GM15510 (cell line): Measurements from ENCODE around the gene CSF1.

Experiments used
- POLR2A ChIP-seq: IDR thresholded peaks from 3 replicates; pipeline ENCODE4 v1.6.1; 2011; ENCODE audit warnings: borderline replicate concordance; ENCODE audit not compliant: insufficient read length; ENCODE audit errors: extremely low read depth

The CSF1 gene

DNA sequence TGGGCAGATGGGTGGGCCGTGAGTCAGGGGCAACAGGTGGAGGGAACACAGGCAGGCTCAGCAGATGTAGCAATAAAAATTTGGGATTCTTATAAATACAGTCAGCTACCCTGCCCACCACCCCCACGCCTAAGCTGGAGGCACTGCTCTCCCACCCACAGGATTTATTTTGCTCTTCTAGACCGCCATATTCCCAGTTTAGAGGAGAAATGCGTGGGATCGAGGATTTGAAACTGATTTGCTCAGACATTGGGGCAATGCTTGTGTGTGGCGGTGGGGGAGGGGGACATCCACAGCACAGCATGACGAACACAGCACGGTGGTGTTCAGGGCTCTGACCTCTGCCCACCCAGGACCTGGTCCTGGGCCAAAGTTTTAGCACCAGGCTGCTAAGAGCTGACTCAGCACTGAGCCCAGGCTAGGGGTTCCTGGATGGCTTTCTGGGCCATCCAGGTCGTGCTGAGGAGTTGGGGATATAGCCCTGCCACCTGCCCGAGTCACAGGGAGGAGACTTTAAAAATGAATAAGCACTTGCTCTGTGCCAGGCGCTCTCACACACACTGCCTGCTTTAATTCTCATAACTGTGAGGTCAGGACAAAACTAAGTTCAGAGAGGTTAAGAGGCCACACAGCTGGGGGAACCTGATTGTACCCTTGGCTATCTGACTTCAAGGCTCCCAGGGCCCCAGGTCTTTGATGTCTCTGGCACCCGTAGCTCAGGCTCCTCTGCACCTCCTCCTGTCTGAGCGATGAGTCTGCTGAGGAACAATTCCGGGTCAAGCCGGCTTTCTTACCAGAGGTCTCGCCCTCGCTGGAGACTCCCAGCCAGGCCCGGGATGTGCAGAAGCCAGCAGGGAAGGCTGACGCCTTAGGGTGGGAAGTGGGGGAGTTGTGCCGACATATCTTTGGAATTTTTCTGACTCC, 29.4 kb upstream of the CSF1 start:
- no peak for TF ChIP-seq POLR2A

DNA sequence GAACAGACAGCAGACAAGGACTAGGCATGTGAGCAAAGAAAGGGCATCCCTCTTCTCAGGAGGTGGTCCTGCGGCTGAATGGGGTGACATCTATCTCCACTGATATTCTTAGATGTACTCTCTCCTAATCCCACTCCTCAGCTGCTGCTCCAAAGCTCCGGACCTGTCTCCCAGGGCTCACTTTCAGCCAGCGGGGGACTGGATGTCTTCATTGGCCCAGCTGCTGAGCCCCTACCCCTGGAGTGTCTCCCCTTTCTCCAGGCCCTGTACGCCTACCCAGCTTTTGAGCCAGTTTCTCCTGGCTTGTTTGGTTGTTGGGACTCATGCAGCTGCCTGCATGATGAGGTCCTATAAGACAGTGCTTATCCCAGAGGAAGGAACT, 28.8 kb upstream of the CSF1 start:
- no peak for TF ChIP-seq POLR2A

DNA sequence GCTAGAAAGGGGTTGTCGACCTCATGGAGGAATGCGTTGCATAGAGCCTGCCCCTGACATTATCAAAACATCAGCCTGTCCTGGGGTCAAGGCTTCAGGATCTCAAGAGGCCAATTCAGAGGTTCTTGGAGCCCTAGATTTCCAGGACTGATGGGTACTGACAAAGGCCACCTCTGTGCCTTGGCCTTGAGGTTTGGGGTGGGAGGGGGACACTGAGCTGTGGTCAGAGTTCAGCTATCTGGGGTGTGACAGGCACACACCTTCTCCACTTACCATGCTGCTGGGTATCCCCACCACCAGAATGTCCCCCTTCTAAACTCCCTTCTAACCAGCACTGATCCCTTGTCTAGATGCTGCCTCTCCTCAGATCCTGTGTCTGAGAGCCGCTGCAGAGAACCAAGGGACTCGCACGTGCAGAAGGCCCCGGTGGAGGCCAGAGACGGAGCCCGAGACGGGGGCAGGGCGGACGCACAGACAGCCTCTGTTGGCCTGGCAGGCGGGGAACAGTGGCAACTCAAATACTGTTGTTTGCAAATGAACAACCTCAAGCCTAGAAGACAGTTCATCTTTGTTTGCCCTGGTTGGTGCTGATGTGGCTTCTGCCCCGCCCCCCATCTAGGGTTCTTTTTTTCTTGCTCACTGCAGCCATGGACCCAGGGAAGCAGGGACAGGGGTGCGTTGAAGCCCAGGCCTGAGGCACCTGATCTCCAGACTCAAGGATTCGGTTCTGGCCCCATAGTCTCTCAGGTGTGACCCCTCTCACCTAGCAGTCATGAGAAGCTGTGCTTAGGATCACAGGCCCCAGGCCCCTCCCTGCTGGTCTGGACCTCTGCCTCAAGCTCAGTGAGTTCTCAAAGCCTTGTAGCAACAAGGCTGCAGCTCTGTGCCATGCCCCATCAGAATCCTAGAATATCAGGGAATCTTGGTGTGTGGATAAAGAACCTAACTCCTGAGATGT, 28.1 kb upstream of the CSF1 start:
- TF ChIP-seq POLR2A = no peak

DNA sequence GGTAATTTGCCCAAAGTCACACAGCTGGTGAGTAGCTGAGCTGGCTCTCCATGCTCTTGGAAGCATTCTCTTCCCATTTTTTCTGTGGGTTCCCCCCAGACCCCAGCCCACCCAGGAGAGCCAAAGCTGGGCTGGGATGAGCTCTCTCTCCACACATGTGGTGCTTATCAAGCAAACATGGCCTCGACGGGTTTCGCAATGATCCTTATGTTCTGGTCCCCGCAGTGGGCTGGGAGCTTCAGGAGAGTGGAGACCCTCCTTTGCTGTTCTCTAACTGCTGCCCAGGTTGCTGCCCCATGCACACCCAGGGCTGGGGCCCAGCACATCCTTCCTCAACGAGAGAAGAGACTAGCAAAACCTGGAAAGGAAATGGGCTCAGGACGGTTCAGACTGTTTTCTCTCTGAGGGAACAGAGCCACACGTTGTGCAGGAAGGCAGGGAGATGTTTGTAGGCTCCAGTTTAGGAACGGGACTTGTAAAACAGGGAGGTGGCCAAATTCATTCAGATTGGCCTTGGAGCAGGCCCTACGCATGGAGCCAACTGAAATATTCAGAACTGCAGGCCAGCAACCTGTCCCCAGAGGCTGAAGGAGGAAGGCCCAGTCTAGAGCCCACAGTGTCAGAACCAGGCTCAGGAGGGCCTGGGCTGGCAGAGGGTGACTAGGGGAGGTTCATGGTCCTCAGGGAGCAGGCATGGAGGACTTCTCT, 27.2 kb upstream of the CSF1 start:
- TF ChIP-seq POLR2A = no peak

- no peak for TF ChIP-seq POLR2A
These were observed 26.3 kb upstream of the CSF1 start for GRCh38 chr1:109884242-109884891.

GRCh38 chr1:109885589-109885988, 25.1 kb upstream of the CSF1 start:
- no peak for TF ChIP-seq POLR2A

GRCh38 chr1:109886827-109887226, 23.8 kb upstream of the CSF1 start:
- TF ChIP-seq POLR2A = no peak

- TF ChIP-seq POLR2A = no peak
These were observed 23.4 kb upstream of the CSF1 start for GRCh38 chr1:109887271-109887670.

- TF ChIP-seq POLR2A = no peak
These were observed 22.8 kb upstream of the CSF1 start for GRCh38 chr1:109887884-109888283.

DNA sequence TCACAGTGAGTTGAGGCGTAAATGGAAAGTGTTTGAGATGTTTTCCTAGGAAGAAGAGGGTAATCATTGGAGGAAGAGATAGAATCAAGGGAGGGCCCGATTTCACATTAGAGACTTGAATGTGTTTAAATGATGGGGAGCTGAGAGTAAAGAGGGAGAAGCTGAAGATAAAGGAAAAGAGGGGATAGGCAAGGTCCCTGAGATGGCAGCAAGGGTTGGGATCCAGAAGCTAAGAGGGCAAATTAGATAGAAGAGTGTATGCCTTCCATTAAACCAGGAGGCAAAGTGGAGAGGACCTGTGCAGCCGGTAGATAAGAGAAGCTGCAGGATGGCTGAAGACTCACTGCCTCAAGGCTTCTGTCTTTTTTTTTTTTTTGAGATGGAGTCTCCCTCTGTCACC, 21.6 kb upstream of the CSF1 start:
- no peak for TF ChIP-seq POLR2A

- TF ChIP-seq POLR2A = no peak
These were observed 20.3 kb upstream of the CSF1 start for GRCh38 chr1:109890115-109890953.

DNA sequence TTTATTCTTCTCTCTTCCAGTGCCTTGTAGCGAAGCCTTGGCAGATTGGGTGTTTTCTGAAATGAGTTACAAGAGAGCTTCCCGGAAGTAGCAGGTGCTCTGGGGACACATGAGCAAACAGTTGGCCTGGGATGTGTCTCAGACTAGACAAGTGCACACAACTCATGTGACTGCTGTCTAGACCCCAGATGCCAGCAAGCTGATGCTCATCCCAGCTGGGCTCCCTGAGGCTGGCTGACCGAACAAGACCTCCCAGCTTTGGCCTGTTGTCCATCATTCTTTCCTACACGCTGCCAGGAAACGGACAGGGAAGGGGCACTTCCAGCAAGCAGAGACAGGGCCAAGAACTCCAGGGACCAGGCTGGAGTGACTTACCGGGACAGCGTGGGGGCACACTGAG, 18.7 kb upstream of the CSF1 start:
- no peak for TF ChIP-seq POLR2A

DNA sequence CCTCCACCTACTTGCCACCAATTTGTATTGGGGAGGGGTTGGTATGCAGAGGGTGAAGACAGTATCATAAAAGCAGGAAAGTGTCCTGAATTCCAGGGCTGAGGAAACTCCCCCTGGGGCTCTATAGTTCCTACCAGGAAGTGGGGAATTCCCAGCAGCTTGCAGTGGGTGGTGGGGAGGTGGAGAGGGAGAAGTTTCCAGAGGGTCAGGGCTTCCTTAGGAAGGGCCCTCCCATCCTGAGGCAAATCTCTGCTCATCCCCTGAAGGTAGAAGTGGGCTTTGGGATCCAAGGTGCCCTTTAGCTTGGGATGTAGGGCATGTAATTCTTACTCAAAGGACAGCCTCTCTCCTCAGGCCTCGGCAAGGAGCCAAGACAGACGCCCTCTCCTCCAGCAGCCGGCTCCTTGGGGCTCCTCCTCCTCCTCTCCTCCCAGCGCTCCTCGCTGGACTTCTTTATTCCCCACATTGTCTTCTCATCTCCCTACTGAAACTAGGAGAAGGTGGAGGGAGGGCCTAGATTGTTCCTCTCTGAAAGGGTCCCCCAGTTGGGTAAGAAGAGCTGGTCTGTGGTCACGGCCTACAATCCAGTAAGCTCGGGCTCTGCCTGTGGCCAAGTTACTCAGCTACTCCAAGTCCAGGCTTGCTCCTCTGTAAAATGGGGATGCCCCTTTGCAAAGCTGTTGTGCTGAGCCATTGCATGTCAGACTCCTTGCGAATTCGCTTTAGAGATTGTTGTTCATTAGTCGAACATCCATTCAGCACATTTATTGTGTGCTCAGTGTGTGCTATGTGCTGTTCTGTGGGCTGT, 17.9 kb upstream of the CSF1 start:
- no peak for TF ChIP-seq POLR2A
